ENCODE measurements around the gene C12orf42.

GRCh38 chr12:103501447-103501846 is 5.7 kb upstream of the C12orf42 start:
- no peak for TF ChIP-seq EZH2phosphoT487 (IDR thresholded peaks at IDR 0.05; ENCODE audit: insufficient read depth, low read depth)
- no peak for TF ChIP-seq EZH2 (IDR thresholded peaks at IDR 0.05; ENCODE audit: insufficient read depth, poor library complexity, severe bottlenecking)

Measured in GM23248 (cell line).